Colonic mucosa (tissue), 4 donors: ENCODE data around the gene TTC29. TPM values are rescaled to one million over a fixed set of nuclear protein-coding genes. Genes with fewer than 3 reads are reported as not detected.

Experiments used
- DNase-seq: peaks from one replicate; pipeline ENCODE4 v3.0.0-alpha.2; 2020
- H3K27ac ChIP-seq: fragments of 200-600 bp; one replicate; pipeline ENCODE4 v1.8.0; 2021
- H3K27me3 ChIP-seq: fragments of 200-600 bp; one replicate; pipeline ENCODE4 v1.8.0; 2021
- H3K36me3 ChIP-seq: fragments of 200-600 bp; one replicate; pipeline ENCODE4 v1.8.0; 2021
- H3K4me1 ChIP-seq: fragments of 200-600 bp; one replicate; pipeline ENCODE4 v1.8.0; 2021; ENCODE audit warnings: mild to moderate bottlenecking
- H3K4me3 ChIP-seq: fragments of 200-600 bp; one replicate; pipeline ENCODE4 v1.8.0; 2021
- H3K9ac ChIP-seq, 2 donors: one replicate each; pipeline ENCODE4 v1.7.0; 2013; ENCODE audit warnings: control low read depth in 2 of 2, low read depth in 2 of 2, low read length in 2 of 2
- H3K9me3 ChIP-seq: fragments of 200-600 bp; one replicate; pipeline ENCODE4 v1.8.0; 2021
- intact Hi-C: fragments of 100-400 bp; cut with DNase I; formaldehyde crosslinking; loops from one replicate; pipeline ENCODE4 v1.14.1; 2022
- total RNA-seq, 2 donors: library from RNA; stranded (reverse); fragmentation: NEBNext Ultra II Directional in 1 of 2; extraction: Animal tissue kit (Norgen Biotek cat#: 25700) in 1 of 2; gene quantifications; one replicate each; pipeline ENCODE4 v1.2.1, GENCODE V29; 2021
- TF ChIP-seq, protein P1 (sequence below): fragments of 200-600 bp; IDR thresholded peaks from one replicate; pipeline ENCODE4 v1.8.0; 2022; ENCODE audit warnings: antibody characterized with exemption, mild to moderate bottlenecking
- donor health status: healthy.
- donor health status: DM: no; HTN: no; CAD: no.
- donor health status: DM: no; HTN: no; CAD: no.

The TTC29 gene
- total RNA-seq, 2 donors from 2014 or later: not detected

GRCh38 chr4:146975036-146975435 is 29.4 kb upstream of the TTC29 start:
- DNase-seq: no peak
- H3K27me3 ChIP-seq: no peaks in the 10 kb centered on the region
- no peak overlapping the region for H3K4me3 ChIP-seq
- H3K27ac ChIP-seq: no peak overlapping the region
- H3K9me3 ChIP-seq: no peaks in the 10 kb centered on the region
- no peak overlapping the region for H3K9ac ChIP-seq
- intact Hi-C loops: no loop called here
- no peaks in the 10 kb centered on the region for H3K36me3 ChIP-seq
- no peaks in the 10 kb centered on the region for H3K4me1 ChIP-seq
- TF ChIP-seq, protein P1, sequence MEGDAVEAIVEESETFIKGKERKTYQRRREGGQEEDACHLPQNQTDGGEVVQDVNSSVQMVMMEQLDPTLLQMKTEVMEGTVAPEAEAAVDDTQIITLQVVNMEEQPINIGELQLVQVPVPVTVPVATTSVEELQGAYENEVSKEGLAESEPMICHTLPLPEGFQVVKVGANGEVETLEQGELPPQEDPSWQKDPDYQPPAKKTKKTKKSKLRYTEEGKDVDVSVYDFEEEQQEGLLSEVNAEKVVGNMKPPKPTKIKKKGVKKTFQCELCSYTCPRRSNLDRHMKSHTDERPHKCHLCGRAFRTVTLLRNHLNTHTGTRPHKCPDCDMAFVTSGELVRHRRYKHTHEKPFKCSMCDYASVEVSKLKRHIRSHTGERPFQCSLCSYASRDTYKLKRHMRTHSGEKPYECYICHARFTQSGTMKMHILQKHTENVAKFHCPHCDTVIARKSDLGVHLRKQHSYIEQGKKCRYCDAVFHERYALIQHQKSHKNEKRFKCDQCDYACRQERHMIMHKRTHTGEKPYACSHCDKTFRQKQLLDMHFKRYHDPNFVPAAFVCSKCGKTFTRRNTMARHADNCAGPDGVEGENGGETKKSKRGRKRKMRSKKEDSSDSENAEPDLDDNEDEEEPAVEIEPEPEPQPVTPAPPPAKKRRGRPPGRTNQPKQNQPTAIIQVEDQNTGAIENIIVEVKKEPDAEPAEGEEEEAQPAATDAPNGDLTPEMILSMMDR: no peak

DNA sequence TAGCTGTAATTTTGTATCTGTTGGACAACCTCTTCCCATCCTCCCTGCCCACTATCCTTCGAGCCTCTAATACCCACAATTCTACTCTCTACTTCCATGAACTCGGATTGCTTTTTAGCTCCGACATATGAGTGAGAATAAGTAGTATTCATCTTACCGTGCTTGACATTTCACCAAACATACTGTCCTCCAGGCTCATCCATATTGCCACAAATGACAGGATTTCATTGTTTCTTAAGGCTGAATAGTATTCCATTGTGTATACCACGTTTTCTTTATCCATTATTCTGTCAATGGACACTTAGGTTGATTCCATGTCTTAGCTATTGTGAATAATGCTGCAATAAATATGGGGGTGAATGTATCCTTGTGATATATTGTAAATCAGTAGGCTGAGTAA is 26.4 kb upstream of the TTC29 start:
- Histone ChIP-seq H3K9me3 (no peaks in the 10 kb centered on the region), H3K9ac (no peak overlapping the region), H3K27me3 (no peaks in the 10 kb centered on the region), H3K4me3 (no peak overlapping the region), H3K27ac (no peak overlapping the region), H3K36me3 (no peaks in the 10 kb centered on the region), H3K4me1 (no peaks in the 10 kb centered on the region)
- intact Hi-C loops: no loop called here
- TF ChIP-seq, protein P1: no peak
- DNase-seq: no peak

- intact Hi-C loops: no loop called here
- DNase-seq: no peak
- H3K27me3 ChIP-seq: no peaks in the 10 kb centered on the region
- H3K27ac ChIP-seq: no peak overlapping the region
- TF ChIP-seq, protein P1: no peak
- no peak overlapping the region for H3K4me3 ChIP-seq
- H3K9ac ChIP-seq: no peak overlapping the region
- H3K9me3 ChIP-seq: no peaks in the 10 kb centered on the region
- H3K4me1 ChIP-seq: no peaks in the 10 kb centered on the region
- no peaks in the 10 kb centered on the region for H3K36me3 ChIP-seq
These were observed 23.5 kb upstream of the TTC29 start for GRCh38 chr4:146969126-146969525.

GRCh38 chr4:146960634-146961033 is 15.0 kb upstream of the TTC29 start:
- TF ChIP-seq, protein P1: no peak
- Histone ChIP-seq H3K4me3 (no peak overlapping the region), H3K9me3 (no peaks in the 10 kb centered on the region), H3K9ac (no peak overlapping the region), H3K4me1 (no peaks in the 10 kb centered on the region), H3K27ac (no peak overlapping the region), H3K27me3 (no peaks in the 10 kb centered on the region), H3K36me3 (no peaks in the 10 kb centered on the region)
- DNase-seq: no peak
- intact Hi-C loops: no loop called here

- H3K9ac ChIP-seq: no peak overlapping the region
- no peak for DNase-seq
- no peak overlapping the region for H3K27ac ChIP-seq
- TF ChIP-seq, protein P1: no peak
- no peak overlapping the region for H3K4me3 ChIP-seq
- no peaks in the 10 kb centered on the region for H3K36me3 ChIP-seq
- H3K9me3 ChIP-seq: no peaks in the 10 kb centered on the region
- H3K27me3 ChIP-seq: no peaks in the 10 kb centered on the region
- intact Hi-C loops: no loop called here
- no peaks in the 10 kb centered on the region for H3K4me1 ChIP-seq
These were observed 14.0 kb upstream of the TTC29 start for GRCh38 chr4:146959692-146960091.

- DNase-seq: no peak
- no peaks in the 10 kb centered on the region for H3K36me3 ChIP-seq
- H3K27me3 ChIP-seq: no peaks in the 10 kb centered on the region
- no peak overlapping the region for H3K27ac ChIP-seq
- H3K4me1 ChIP-seq: no peaks in the 10 kb centered on the region
- no peak overlapping the region for H3K4me3 ChIP-seq
- intact Hi-C loops: no loop called here
- TF ChIP-seq, protein P1: no peak
- no peaks in the 10 kb centered on the region for H3K9me3 ChIP-seq
- H3K9ac ChIP-seq: no peak overlapping the region
These were observed 11.6 kb upstream of the TTC29 start for GRCh38 chr4:146957237-146957636.
